NCI-H526 (cell line): ENCODE data around the gene OVCH1.
"Not testable (repeated sequence)": the region's sequence is repeated elsewhere in the genome, so short reads cannot be mapped to it uniquely, and the experiment has no call there.

Experiments
- DNase-seq, 2 experiments: peaks; one replicate each; lab custom pipeline; 2025; lab: John Stamatoyannopoulos, UW

OVCH1 gene

GRCh38 chr12:29405561-29405960 is 91.9 kb downstream of the OVCH1 start:
- no peak for DNase-seq

- DNase-seq = no peak
Observed at GRCh38 chr12:29403991-29404390, 93.5 kb downstream of the OVCH1 start.

GRCh38 chr12:29402437-29402836 is 95.0 kb downstream of the OVCH1 start:
- no peak for DNase-seq

- no peak for DNase-seq
Observed at GRCh38 chr12:29398495-29398894, 99.0 kb downstream of the OVCH1 start.

- DNase-seq = no peak
Observed at GRCh38 chr12:29396774-29397173, 100.7 kb downstream of the OVCH1 start.

- no peak for DNase-seq
Observed at GRCh38 chr12:29395356-29395755, 102.1 kb downstream of the OVCH1 start.

GRCh38 chr12:29390419-29390818 is 107.1 kb downstream of the OVCH1 start:
- not testable (repeated sequence) for DNase-seq

GRCh38 chr12:29389295-29389919 is 108.1 kb downstream of the OVCH1 start:
- DNase-seq = no peak

- not testable (repeated sequence) for DNase-seq
Observed at GRCh38 chr12:29386084-29386680, 111.3 kb downstream of the OVCH1 start.

GRCh38 chr12:29385194-29385593 is 112.3 kb downstream of the OVCH1 start:
- not testable (repeated sequence) for DNase-seq

GRCh38 chr12:29382251-29382650 is 115.2 kb downstream of the OVCH1 start:
- DNase-seq = no peak

GRCh38 chr12:29380536-29381523 is 116.7 kb downstream of the OVCH1 start, which contains the start of gene ERGIC2:
ERGIC2 (minus strand) TSS chr12:29381172; CDS start chr12:29371633, 9,539 bp downstream.
- DNase-seq = peak; percentile 99
